GM12873 (cell line): ENCODE results near the gene ZIC1.

Source experiments
- TF ChIP-seq, protein P1 (sequence below): IDR thresholded peaks from 2 replicates; pipeline ENCODE4 v1.5.1; 2012; ENCODE audit warnings: low read depth, mild to moderate bottlenecking, moderate library complexity, low read length, control low read depth; ENCODE audit not compliant: insufficient read depth; ENCODE audit errors: missing control alignments

The ZIC1 gene

DNA sequence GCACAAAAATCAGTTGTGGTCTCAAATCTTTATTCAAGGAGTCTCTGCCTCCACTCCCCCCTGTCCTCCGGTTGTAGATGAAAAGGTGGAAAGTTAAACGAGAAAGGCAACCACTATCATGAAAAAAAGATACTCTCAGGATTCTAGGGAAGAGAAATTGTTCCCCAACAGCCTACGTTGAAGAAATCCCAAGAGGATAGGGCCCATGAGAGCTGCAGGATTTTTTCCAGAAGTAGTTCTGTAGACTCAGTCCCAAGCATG lies 14.3 kb downstream of the ZIC1 start:
- TF ChIP-seq, protein P1, sequence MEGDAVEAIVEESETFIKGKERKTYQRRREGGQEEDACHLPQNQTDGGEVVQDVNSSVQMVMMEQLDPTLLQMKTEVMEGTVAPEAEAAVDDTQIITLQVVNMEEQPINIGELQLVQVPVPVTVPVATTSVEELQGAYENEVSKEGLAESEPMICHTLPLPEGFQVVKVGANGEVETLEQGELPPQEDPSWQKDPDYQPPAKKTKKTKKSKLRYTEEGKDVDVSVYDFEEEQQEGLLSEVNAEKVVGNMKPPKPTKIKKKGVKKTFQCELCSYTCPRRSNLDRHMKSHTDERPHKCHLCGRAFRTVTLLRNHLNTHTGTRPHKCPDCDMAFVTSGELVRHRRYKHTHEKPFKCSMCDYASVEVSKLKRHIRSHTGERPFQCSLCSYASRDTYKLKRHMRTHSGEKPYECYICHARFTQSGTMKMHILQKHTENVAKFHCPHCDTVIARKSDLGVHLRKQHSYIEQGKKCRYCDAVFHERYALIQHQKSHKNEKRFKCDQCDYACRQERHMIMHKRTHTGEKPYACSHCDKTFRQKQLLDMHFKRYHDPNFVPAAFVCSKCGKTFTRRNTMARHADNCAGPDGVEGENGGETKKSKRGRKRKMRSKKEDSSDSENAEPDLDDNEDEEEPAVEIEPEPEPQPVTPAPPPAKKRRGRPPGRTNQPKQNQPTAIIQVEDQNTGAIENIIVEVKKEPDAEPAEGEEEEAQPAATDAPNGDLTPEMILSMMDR = no peak

DNA sequence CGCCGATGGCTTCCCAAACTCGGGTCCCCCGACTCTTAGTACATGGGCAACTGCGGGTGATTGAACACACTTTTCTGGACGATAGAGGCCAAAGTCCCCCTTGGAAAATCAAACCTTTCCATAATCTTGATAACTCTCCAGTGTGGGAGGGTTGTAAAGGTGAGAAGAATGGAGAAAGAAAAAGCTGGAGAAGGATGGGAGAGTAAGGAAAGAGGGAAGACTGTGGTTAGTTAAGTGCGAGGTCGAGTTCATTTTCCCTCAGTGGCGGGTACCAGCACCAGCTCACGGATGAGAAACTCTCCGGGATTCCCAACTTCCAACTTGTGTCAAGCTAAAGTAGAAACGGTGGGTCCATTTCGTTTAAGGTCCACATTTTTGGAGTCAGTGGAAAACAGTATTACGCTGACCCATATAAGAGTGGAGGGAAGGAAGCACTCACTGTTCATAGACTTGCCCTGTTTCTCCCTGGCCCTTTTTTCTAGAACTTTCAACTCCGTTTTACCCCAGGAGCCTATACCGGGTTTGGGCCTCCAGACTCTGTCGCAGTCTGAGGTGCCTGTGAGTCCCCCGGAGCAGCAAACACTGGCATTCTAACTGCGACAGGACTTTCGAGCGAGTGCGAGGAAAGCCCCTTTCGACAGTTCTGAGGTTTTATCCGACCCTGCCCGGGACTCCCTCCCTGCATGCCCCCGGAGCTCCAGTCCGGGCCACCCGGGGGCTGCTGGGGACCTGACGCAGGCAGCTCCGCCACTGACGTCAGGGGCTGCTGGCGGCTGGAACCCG lies 14.8 kb downstream of the ZIC1 start:
- TF ChIP-seq, protein P1 = no peak

GRCh38 chr3:147424581-147425387 lies 15.6 kb downstream of the ZIC1 start:
- TF ChIP-seq, protein P1 = no peak

- TF ChIP-seq, protein P1 = no peak
Observed at GRCh38 chr3:147425388-147425850, 16.3 kb downstream of the ZIC1 start.

- TF ChIP-seq, protein P1 = no peak
Observed at GRCh38 chr3:147426931-147427330, 17.8 kb downstream of the ZIC1 start.

DNA sequence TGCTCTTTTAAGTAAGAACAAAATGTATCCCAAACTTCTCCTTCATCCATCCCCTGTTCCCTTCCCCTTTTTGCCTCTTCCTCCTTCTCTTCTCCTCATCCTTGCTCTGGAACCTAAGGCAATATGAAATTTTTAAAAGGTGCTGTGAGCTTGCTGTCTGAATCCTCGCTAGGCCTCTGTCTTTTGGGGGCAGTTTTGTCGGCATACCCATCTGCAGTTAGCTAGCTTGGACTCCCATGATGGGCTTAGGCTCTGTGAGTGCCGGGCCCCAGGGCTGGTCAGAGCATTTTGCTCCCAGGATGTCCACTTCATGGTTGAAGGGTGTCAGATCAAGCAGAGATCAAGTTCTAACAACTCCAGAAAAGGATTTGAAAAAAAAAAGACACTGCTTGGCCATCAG lies 18.6 kb downstream of the ZIC1 start:
- TF ChIP-seq, protein P1 = no peak

DNA sequence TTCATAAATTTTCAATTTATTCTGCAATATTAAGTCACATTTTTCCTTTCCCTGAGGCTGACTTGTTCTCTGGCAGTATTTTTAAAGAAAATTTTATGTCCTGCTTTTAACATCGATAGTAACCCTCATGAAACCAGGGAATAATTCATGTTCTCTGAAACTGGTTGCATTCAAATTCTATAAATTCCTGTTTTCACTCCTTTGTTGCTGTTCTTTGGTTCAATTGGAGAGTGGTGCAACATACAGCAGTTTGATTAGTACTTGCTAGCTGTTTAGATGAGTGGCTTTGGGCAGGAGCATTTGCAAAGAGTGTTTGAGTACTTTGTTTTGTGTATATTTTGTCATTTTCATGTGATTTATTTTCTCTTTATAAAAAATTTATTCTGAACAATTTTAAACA lies 19.2 kb downstream of the ZIC1 start:
- TF ChIP-seq, protein P1 = no peak
